NCI-H2171 treated with DMSO at 0.1 percent for 48 hours (cell line): Measurements from ENCODE around the gene BROX.

ENCODE experiments used
- DNase-seq: peaks from one replicate; lab custom pipeline; 2025; lab: John Stamatoyannopoulos, UW

The BROX gene

GRCh38 chr1:222777977-222778376 lies 65.6 kb downstream of the BROX start:
- peak; percentile 8 for DNase-seq

- no peak for DNase-seq
Measured at GRCh38 chr1:222781251-222781650, 68.9 kb downstream of the BROX start.

DNA sequence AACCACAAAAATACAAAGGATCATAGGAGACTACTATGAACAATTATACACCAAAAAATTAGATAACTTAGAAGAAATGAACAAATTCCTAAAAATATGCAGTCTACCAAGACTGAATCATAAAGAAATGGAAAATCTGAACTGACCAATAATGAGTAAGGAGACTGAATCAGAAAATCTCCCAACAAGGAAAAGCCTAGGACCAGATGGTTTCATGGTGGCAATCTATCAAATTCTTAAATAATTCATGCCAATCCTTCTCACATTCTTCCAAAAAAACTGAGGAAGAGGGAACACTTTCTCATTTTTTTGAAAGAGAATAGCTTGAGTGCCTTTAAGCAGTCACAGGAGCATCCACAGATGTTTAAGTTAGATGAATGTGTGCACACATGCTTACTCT lies 70.7 kb downstream of the BROX start:
- DNase-seq = no peak

DNA sequence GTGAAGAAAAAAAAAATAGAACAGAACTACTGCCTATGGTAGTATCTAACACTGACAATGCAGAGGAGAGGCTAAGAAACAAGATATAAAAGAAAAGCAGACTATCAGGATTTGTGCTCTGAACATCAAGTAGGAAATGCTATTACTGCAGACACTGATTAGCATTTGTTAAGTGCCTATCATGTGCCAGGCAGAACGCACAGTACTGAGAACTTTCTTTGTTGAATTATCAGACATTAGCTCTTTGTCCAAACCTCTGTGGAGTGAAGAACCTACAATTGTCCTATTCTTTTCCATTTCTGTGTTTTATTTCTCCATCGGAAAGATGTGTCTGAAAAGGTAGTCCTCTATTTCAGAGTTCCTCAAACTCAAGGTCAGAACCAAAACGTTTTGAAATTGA lies 72.0 kb downstream of the BROX start:
- DNase-seq = no peak
